Cardiac ventricle fibroblast (primary cell): ENCODE data around the gene SMARCA2. TPM values are rescaled to one million over a fixed set of nuclear protein-coding genes. Genes with fewer than 3 reads are reported as not detected.

Source experiments
- total RNA-seq: library from RNA; depleted of rRNA; stranded (reverse); fragments of >200 nt; gene quantifications from 2 replicates; pipeline ENCODE4 v1.2.3, GENCODE V29; 2015

Gene SMARCA2
- 67.6 and 68.3 TPM in 2 replicates for total RNA-seq

GRCh38 chr9:2014696-2015580, at the start of gene SMARCA2:
SMARCA2 (plus strand) TSS chr9:2015347; CDS start chr9:2029023, 13,676 bp downstream.

